ENCODE measurements around the gene GRM1. TPM values are rescaled to one million over a fixed set of nuclear protein-coding genes. Genes with fewer than 3 reads are reported as not detected.

GRM1 gene
- total and polyA plus RNA-seq, 2 donors (not counting 1 experiment from before 2014, with no cell fraction given) = 0.17 TPM; not detected in 1

GRCh38 chr6:146301764-146302163 lies 272.9 kb downstream of the GRM1 start:
- Histone ChIP-seq H3K9me3 (ENCODE audit: control insufficient read depth, insufficient read depth, low read depth, low read length) (no peaks in the 10 kb centered on the region), H3K27me3 (ENCODE audit: control insufficient read depth, insufficient read depth, low read length) (no peaks in the 10 kb centered on the region), H3K79me2 (ENCODE audit: control insufficient read depth, insufficient read depth, low read length) (no peaks in the 10 kb centered on the region), H2AFZ (ENCODE audit: low read length) (no peak overlapping the region), H3K4me3 (replicated peaks in 1 of 4; ENCODE audit: control extremely low read depth in 1 of 4, insufficient read depth in 1 of 4, low read depth in 3 of 4, low read length in 4 of 4) (no peak overlapping the region), H3K4me1 (ENCODE audit: control insufficient read depth, extremely low read depth, insufficient read depth, low read length) (no peaks in the 10 kb centered on the region), H3K4me2 (ENCODE audit: extremely low read depth, insufficient read depth, low read length) (no peak overlapping the region), H3K36me3 (ENCODE audit: control insufficient read depth, insufficient read depth, low read length) (no peaks in the 10 kb centered on the region), H3K27ac (ENCODE audit: insufficient read depth, low read length) (no peak overlapping the region), H3K9ac (ENCODE audit: insufficient read depth, low read length) (no peak overlapping the region), H4K20me1 (ENCODE audit: control insufficient read depth, extremely low read depth, insufficient read depth, low read length) (no peaks in the 10 kb centered on the region)
- no peak for TF ChIP-seq EZH2 (IDR thresholded peaks at IDR 0.05; ENCODE audit: low read length, missing control alignments)
- TF ChIP-seq CTCF (conservative IDR thresholded peaks at IDR 0.05 in 1 of 2, IDR thresholded peaks at IDR 0.05 in 1 of 2; ENCODE audit: low read depth in 1 of 2, low read length in 2 of 2) = no peak
- no peak for DNase-seq (ENCODE audit: low read depth in 2 of 2)

- Histone ChIP-seq H3K4me3 (replicated peaks in 1 of 4; ENCODE audit: control extremely low read depth in 1 of 4, insufficient read depth in 1 of 4, low read depth in 3 of 4, low read length in 4 of 4) (no peak overlapping the region), H3K4me2 (ENCODE audit: extremely low read depth, insufficient read depth, low read length) (no peak overlapping the region), H2AFZ (ENCODE audit: low read length) (no peak overlapping the region), H3K79me2 (ENCODE audit: control insufficient read depth, insufficient read depth, low read length) (no peaks in the 10 kb centered on the region), H3K36me3 (ENCODE audit: control insufficient read depth, insufficient read depth, low read length) (no peaks in the 10 kb centered on the region), H3K27ac (ENCODE audit: insufficient read depth, low read length) (no peak overlapping the region), H3K4me1 (ENCODE audit: control insufficient read depth, extremely low read depth, insufficient read depth, low read length) (no peaks in the 10 kb centered on the region), H4K20me1 (ENCODE audit: control insufficient read depth, extremely low read depth, insufficient read depth, low read length) (no peaks in the 10 kb centered on the region), H3K9ac (ENCODE audit: insufficient read depth, low read length) (no peak overlapping the region), H3K9me3 (ENCODE audit: control insufficient read depth, insufficient read depth, low read depth, low read length) (no peaks in the 10 kb centered on the region), H3K27me3 (ENCODE audit: control insufficient read depth, insufficient read depth, low read length) (no peaks in the 10 kb centered on the region)
- no peak for TF ChIP-seq CTCF (conservative IDR thresholded peaks at IDR 0.05 in 1 of 2, IDR thresholded peaks at IDR 0.05 in 1 of 2; ENCODE audit: low read depth in 1 of 2, low read length in 2 of 2)
- DNase-seq (ENCODE audit: low read depth in 2 of 2) = no peak
Measured at GRCh38 chr6:146302994-146303393, 274.1 kb downstream of the GRM1 start.

DNA sequence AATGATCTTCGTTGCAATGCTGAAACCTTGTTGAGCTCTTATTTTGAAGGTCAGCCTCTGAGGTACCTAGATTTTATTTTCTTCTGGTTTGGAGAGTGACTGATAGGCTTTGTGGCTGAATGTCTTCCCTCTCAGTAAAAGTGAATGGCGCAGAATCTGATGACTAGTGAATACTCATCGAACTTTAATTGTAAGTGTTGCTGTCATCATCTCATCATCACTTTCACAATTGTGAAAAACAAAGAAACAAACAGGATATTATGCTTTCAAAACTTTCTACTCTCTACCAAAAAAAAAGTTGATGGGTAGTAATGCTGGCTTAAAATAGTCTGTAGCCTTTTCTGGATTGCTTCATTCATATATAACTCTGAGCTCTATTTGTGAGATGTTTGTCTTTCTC lies 275.3 kb downstream of the GRM1 start:
- Histone ChIP-seq H3K79me2 (ENCODE audit: control insufficient read depth, insufficient read depth, low read length) (no peaks in the 10 kb centered on the region), H3K4me3 (replicated peaks in 1 of 4; ENCODE audit: control extremely low read depth in 1 of 4, insufficient read depth in 1 of 4, low read depth in 3 of 4, low read length in 4 of 4) (no peak overlapping the region), H3K4me2 (ENCODE audit: extremely low read depth, insufficient read depth, low read length) (no peak overlapping the region), H3K4me1 (ENCODE audit: control insufficient read depth, extremely low read depth, insufficient read depth, low read length) (no peaks in the 10 kb centered on the region), H3K36me3 (ENCODE audit: control insufficient read depth, insufficient read depth, low read length) (no peaks in the 10 kb centered on the region), H3K27me3 (ENCODE audit: control insufficient read depth, insufficient read depth, low read length) (no peaks in the 10 kb centered on the region), H3K9ac (ENCODE audit: insufficient read depth, low read length) (no peak overlapping the region), H3K27ac (ENCODE audit: insufficient read depth, low read length) (no peak overlapping the region), H4K20me1 (ENCODE audit: control insufficient read depth, extremely low read depth, insufficient read depth, low read length) (no peaks in the 10 kb centered on the region), H2AFZ (ENCODE audit: low read length) (no peak overlapping the region), H3K9me3 (ENCODE audit: control insufficient read depth, insufficient read depth, low read depth, low read length) (no peaks in the 10 kb centered on the region)
- DNase-seq (ENCODE audit: low read depth in 2 of 2) = no peak
- TF ChIP-seq EZH2 (IDR thresholded peaks at IDR 0.05; ENCODE audit: low read length, missing control alignments) = no peak
- TF ChIP-seq CTCF (conservative IDR thresholded peaks at IDR 0.05 in 1 of 2, IDR thresholded peaks at IDR 0.05 in 1 of 2; ENCODE audit: low read depth in 1 of 2, low read length in 2 of 2) = no peak
